Endothelial cell of umbilical vein (primary cell): ENCODE measurements around the gene AP5Z1. TPM values are rescaled to one million over a fixed set of nuclear protein-coding genes. Genes with fewer than 3 reads are reported as not detected.

Experiments
- BruUV-seq: library from RNA; stranded (reverse); fragments of 400-500 nt; replicated peaks from 2 replicates; lab custom pipeline; 2021; lab: Mats Ljungman, UMichigan
- CTCF ChIA-PET: fragments of 300-600, 350-600 bp; sonication (Branson Sonifier 250); formaldehyde crosslinking; loops from one replicate; lab custom pipeline; 2021; ENCODE audit warnings: antibody characterized with exemption, inconsistent platforms; lab: Charles Lee
- POLR2A ChIA-PET: fragments of 300-600, 350-600 bp; sonication (Branson Sonifier 250); formaldehyde crosslinking; loops from one replicate; lab custom pipeline; 2021; ENCODE audit warnings: antibody characterized with exemption, inconsistent platforms; lab: Charles Lee
- DNase-seq: peaks from one replicate; pipeline ENCODE4 v3.0.0-alpha.2; 2011; ENCODE audit warnings: low read depth, low spot score
- FAIRE-seq: peaks from 2 replicates; lab custom pipeline; 2011; peaks lifted over from hg19 to GRCh38; lab: Jason Lieb, UNC
- H2AFZ ChIP-seq: 2 replicates; pipeline ENCODE4 v1.6.0; 2012; ENCODE audit warnings: low read depth, low read length, control low read depth, inconsistent platforms
- H3K27ac ChIP-seq: 2 replicates; pipeline ENCODE4 v1.5.1; 2011; ENCODE audit warnings: low read depth, mild to moderate bottlenecking, control low read depth, low read length, moderate library complexity; ENCODE audit not compliant: insufficient read depth
- H3K27me3 ChIP-seq, 2 experiments: 2 replicates each; pipeline versions ENCODE4 v1.6.0 to v1.6.1; 2011; ENCODE audit warnings: low read length in 2 of 2, mixed read lengths in 1 of 2; ENCODE audit not compliant: control insufficient read depth in 2 of 2, insufficient read depth in 2 of 2
- H3K36me3 ChIP-seq, 2 experiments: 2 replicates in 1 of 2; 3 replicates in 1 of 2; pipeline ENCODE4 v1.5.1; 2011; ENCODE audit warnings: low read length in 2 of 2, mild to moderate bottlenecking in 1 of 2, moderate library complexity in 1 of 2; ENCODE audit not compliant: control insufficient read depth in 2 of 2, insufficient read depth in 2 of 2; ENCODE audit errors: extremely low read depth in 1 of 2
- H3K4me1 ChIP-seq: 3 replicates; pipeline ENCODE4 v1.5.1; 2011; ENCODE audit warnings: mild to moderate bottlenecking, low read length; ENCODE audit not compliant: control insufficient read depth, insufficient read depth; ENCODE audit errors: extremely low read depth
- H3K4me2 ChIP-seq: 2 replicates; pipeline ENCODE4 v1.6.1; 2011; ENCODE audit warnings: low read length, control low read depth, mixed read lengths; ENCODE audit not compliant: insufficient read depth
- H3K4me3 ChIP-seq, 3 experiments: fragments of 200-600 bp in 1 of 3; sonication (generic), shearing (Covaris generic) in 1 of 3; replicated peaks in 1 of 3; 2 replicates each; pipeline ENCODE4 v1.5.1; 2011 to 2016; ENCODE audit warnings: control low read depth in 3 of 3, low read length in 3 of 3, mild to moderate bottlenecking in 2 of 3, inconsistent platforms in 1 of 3, low read depth in 1 of 3, moderate library complexity in 1 of 3; ENCODE audit not compliant: insufficient read depth in 1 of 3
- H3K79me2 ChIP-seq: 2 replicates; pipeline ENCODE4 v1.6.0; 2012; ENCODE audit warnings: low read length, inconsistent platforms; ENCODE audit not compliant: control insufficient read depth, insufficient read depth
- H3K9ac ChIP-seq: replicated peaks from 2 replicates; pipeline ENCODE3; 2011; ENCODE audit warnings: low read length, control low read depth; ENCODE audit not compliant: insufficient read depth; ENCODE audit errors: extremely low read depth
- H3K9me1 ChIP-seq: replicated peaks from 3 replicates; pipeline ENCODE4 v1.6.0; 2011; ENCODE audit warnings: mild to moderate bottlenecking, low read length; ENCODE audit not compliant: control insufficient read depth, insufficient read depth; ENCODE audit errors: extremely low read depth
- H3K9me3 ChIP-seq: replicated peaks from 2 replicates; pipeline ENCODE4 v1.5.1; 2012; ENCODE audit warnings: low read length, inconsistent platforms; ENCODE audit not compliant: control insufficient read depth, insufficient read depth
- H4K20me1 ChIP-seq: replicated peaks from 2 replicates; pipeline ENCODE3; 2011; ENCODE audit warnings: mild to moderate bottlenecking, low read length; ENCODE audit not compliant: control insufficient read depth, insufficient read depth; ENCODE audit errors: extremely low read depth
- EZH2 ChIP-seq: IDR thresholded peaks from 2 replicates; pipeline ENCODE4 v1.6.1; 2012; ENCODE audit warnings: borderline replicate concordance, low read depth, mild to moderate bottlenecking, moderate library complexity, low read length, inconsistent platforms; ENCODE audit not compliant: severe bottlenecking
- FOS ChIP-seq: IDR thresholded peaks from 2 replicates; pipeline ENCODE4 v1.6.1; 2011; ENCODE audit warnings: mild to moderate bottlenecking, low read length, moderate library complexity, borderline replicate concordance; ENCODE audit not compliant: insufficient read depth
- GATA2 ChIP-seq: IDR thresholded peaks from 2 replicates; pipeline ENCODE4 v1.7.0; 2011; ENCODE audit warnings: low read depth, mild to moderate bottlenecking, moderate library complexity, mixed read lengths, low read length; ENCODE audit not compliant: insufficient read length, insufficient read depth
- JUN ChIP-seq: IDR thresholded peaks from 2 replicates; pipeline ENCODE4 v1.6.1; 2011; ENCODE audit warnings: borderline replicate concordance, low read depth; ENCODE audit not compliant: insufficient read length, insufficient read depth
- MYC ChIP-seq: IDR thresholded peaks from one replicate; pipeline ENCODE4 v1.6.1; 2011; ENCODE audit warnings: mild to moderate bottlenecking, low read depth, low read length
- POLR2A ChIP-seq: IDR thresholded peaks from 2 replicates; pipeline ENCODE4 v1.6.1; 2012; ENCODE audit warnings: low read depth, mild to moderate bottlenecking, control low read depth, low read length
- POLR2AphosphoS5 ChIP-seq: IDR thresholded peaks from 2 replicates; pipeline ENCODE4 v1.6.1; 2012; ENCODE audit warnings: low read depth, mild to moderate bottlenecking, control low read depth, low read length, moderate library complexity; ENCODE audit not compliant: insufficient read depth
- dilution Hi-C: fragments of 300-500 bp; cut with MboI; formaldehyde crosslinking; loops from one replicate; pipeline ENCODE4 v1.15.0; 2019; ENCODE audit warnings: low sequenced_read_pairs; ENCODE audit not compliant: extremely low pct_ligation_motif_present
- intact Hi-C: fragments of 100-400 bp; cut with micrococcal nuclease; formaldehyde crosslinking; loops from one replicate; pipeline ENCODE4 v1.10.0; 2022
- polyA plus RNA-seq, 4 experiments: library from polyadenylated mRNA; depleted of rRNA in 3 of 4; stranded (reverse) in 3 of 4; unstranded in 1 of 4; fragments of >200 nt; gene quantifications; 2 replicates each; pipeline versions ENCODE4 v1.2.1 to v1.2.3, GENCODE V29; 2011 to 2012; ENCODE audit warnings: missing spikeins in 1 of 4
- total RNA-seq: library from RNA; stranded (reverse); gene quantifications from 2 replicates; pipeline ENCODE4 v1.2.3, GENCODE V29; 2021
- TF ChIP-seq, protein P1 (sequence below), 2 donors: IDR thresholded peaks; 1 replicate in 1 of 2; 2 replicates in 1 of 2; pipeline ENCODE4 v1.5.1; 2011; ENCODE audit warnings: low read length in 2 of 2, mild to moderate bottlenecking in 2 of 2, moderate library complexity in 2 of 2, control low read depth in 1 of 2, inconsistent platforms in 1 of 2, low read depth in 1 of 2; ENCODE audit not compliant: insufficient read depth in 1 of 2; ENCODE audit errors: extremely low read depth in 1 of 2
- TF ChIP-seq, protein P2 (sequence below): IDR thresholded peaks from 2 replicates; pipeline ENCODE4 v1.6.1; 2011; ENCODE audit not compliant: insufficient read depth, insufficient read length

The AP5Z1 gene
- total and polyA plus RNA-seq, 2 donors (not counting 3 experiments of a cell fraction or from before 2014, with no cell fraction given) = 53.7 to 58.9 TPM

DNA sequence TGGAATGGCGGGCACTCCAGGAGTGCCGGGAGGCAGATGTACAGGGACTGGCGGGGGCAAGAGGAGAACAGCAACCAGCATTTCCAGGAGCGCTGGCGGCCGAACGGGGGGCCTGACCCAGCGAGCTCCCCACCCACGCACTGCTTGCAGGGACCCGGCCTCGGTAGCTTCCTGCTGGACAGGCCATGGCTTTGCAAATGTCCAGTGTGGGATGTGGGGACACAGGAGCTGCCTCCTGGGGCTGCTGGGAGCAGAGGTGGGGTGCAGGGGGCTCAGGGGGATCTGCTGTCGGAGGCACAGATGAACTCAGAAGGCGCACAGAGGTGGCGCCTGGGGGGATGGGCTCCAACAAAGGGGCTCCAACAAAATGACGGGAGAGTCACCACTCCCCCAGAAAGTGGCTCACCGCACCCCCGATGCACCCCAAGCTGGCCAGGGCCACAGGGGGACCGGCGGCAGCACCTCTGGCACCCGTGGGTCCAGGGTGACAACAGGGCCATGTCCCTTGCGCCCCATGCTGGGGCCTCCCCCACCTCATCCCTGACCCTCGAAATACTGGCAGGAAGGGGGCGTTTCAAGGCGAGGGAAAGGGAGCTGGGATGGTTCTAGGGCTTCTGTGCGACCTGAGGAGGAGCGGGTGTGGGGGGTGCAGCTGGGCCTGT, 41.1 kb downstream of the AP5Z1 start:
- FAIRE-seq = no peak
- BruUV-seq = no TSS peak

More for the DNA sequence above, 41.1 kb downstream of the AP5Z1 start:
- no peaks in the 10 kb centered on the region for H3K27me3 ChIP-seq
- H3K79me2 ChIP-seq = no peaks in the 10 kb centered on the region
- dilution Hi-C loops (no loop called here), intact Hi-C loops (no loop called here)
- no peak overlapping the region for H3K9ac ChIP-seq
- no peak for TF ChIP-seq EZH2
- no peak for TF ChIP-seq FOS
- TF ChIP-seq, protein P1, sequence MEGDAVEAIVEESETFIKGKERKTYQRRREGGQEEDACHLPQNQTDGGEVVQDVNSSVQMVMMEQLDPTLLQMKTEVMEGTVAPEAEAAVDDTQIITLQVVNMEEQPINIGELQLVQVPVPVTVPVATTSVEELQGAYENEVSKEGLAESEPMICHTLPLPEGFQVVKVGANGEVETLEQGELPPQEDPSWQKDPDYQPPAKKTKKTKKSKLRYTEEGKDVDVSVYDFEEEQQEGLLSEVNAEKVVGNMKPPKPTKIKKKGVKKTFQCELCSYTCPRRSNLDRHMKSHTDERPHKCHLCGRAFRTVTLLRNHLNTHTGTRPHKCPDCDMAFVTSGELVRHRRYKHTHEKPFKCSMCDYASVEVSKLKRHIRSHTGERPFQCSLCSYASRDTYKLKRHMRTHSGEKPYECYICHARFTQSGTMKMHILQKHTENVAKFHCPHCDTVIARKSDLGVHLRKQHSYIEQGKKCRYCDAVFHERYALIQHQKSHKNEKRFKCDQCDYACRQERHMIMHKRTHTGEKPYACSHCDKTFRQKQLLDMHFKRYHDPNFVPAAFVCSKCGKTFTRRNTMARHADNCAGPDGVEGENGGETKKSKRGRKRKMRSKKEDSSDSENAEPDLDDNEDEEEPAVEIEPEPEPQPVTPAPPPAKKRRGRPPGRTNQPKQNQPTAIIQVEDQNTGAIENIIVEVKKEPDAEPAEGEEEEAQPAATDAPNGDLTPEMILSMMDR (IDR thresholded peaks at IDR 0.05; ENCODE audit: extremely low read depth in 1 of 2, insufficient read depth in 1 of 2, low read depth in 1 of 2, low read length in 2 of 2) = no peak
- TF ChIP-seq POLR2AphosphoS5 = no peak
- TF ChIP-seq, protein P2, sequence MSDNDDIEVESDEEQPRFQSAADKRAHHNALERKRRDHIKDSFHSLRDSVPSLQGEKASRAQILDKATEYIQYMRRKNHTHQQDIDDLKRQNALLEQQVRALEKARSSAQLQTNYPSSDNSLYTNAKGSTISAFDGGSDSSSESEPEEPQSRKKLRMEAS = no peak
- TF ChIP-seq MYC = no peak
- TF ChIP-seq POLR2A = no peak
- TF ChIP-seq GATA2 = no peak
- TF ChIP-seq JUN = no peak
- no peaks in the 10 kb centered on the region for H3K36me3 ChIP-seq
- H3K4me2 ChIP-seq = no peak overlapping the region
- H4K20me1 ChIP-seq = no peaks in the 10 kb centered on the region
- H3K9me3 ChIP-seq = no peaks in the 10 kb centered on the region
- H2AFZ ChIP-seq = no peak overlapping the region
- no peak overlapping the region for H3K27ac ChIP-seq
- DNase-seq = no peak
- CTCF ChIA-PET = interaction anchor here (1.0 to 2.2 kb wide), 4 partner anchors 8 to 25 kb away, joined by 3 to 8 read pairs (median 4); no protein-coding TSS in a partner anchor
- no peak overlapping the region for H3K4me3 ChIP-seq
- POLR2A ChIA-PET = no interaction called here
- H3K4me1 ChIP-seq = no peaks in the 10 kb centered on the region
- no peaks in the 10 kb centered on the region for H3K9me1 ChIP-seq
